Measurements from ENCODE around the gene RNU6-1. TPM values are rescaled to one million over a fixed set of nuclear protein-coding genes. Genes with fewer than 3 reads are reported as not detected.

The RNU6-1 gene
- polyA plus RNA-seq, 1 experiment = not detected

GRCh38 chr15:67803996-67804843 is 35.6 kb downstream of the RNU6-1 start:
- Histone ChIP-seq H3K27me3 (ENCODE audit: control insufficient read depth, insufficient read depth, low read length) (no peaks in the 10 kb centered on the region), H3K9me3 (ENCODE audit: control insufficient read depth, insufficient read depth, low read length) (no peaks in the 10 kb centered on the region), H3K27ac (ENCODE audit: low read depth, low read length) (no peak overlapping the region), H3K4me3 (ENCODE audit: low read depth, low read length) (no peak overlapping the region)
- no peak for DNase-seq (ENCODE audit: low read depth, low spot score)
- TF ChIP-seq CTCF (IDR thresholded peaks at IDR 0.05; ENCODE audit: low read depth, low read length) = no peak
- CTCF ChIA-PET = no interaction called here
- POLR2A ChIA-PET = no interaction called here

- H3K27me3 ChIP-seq (ENCODE audit: control insufficient read depth, insufficient read depth, low read length) = no peaks in the 10 kb centered on the region
- H3K9me3 ChIP-seq (ENCODE audit: control insufficient read depth, insufficient read depth, low read length) = no peaks in the 10 kb centered on the region
- ChIA-PET POLR2A (no interaction called here), CTCF (no interaction called here)
- TF ChIP-seq CTCF (IDR thresholded peaks at IDR 0.05; ENCODE audit: low read depth, low read length) = no peak
- H3K4me3 ChIP-seq (ENCODE audit: low read depth, low read length) = no peak overlapping the region
- H3K27ac ChIP-seq (ENCODE audit: low read depth, low read length) = no peak overlapping the region
- no peak for DNase-seq (ENCODE audit: low read depth, low spot score)
These were observed 36.5 kb downstream of the RNU6-1 start for GRCh38 chr15:67803299-67803698.

GRCh38 chr15:67801926-67802914 is 37.6 kb downstream of the RNU6-1 start:
- no peak overlapping the region for H3K4me3 ChIP-seq (ENCODE audit: low read depth, low read length)
- no peak overlapping the region for H3K27ac ChIP-seq (ENCODE audit: low read depth, low read length)
- no peak for TF ChIP-seq CTCF (IDR thresholded peaks at IDR 0.05; ENCODE audit: low read depth, low read length)
- ChIA-PET POLR2A (no interaction called here), CTCF (no interaction called here)
- DNase-seq (ENCODE audit: low read depth, low spot score) = no peak
- H3K9me3 ChIP-seq (ENCODE audit: control insufficient read depth, insufficient read depth, low read length) = no peaks in the 10 kb centered on the region
- H3K27me3 ChIP-seq (ENCODE audit: control insufficient read depth, insufficient read depth, low read length) = no peaks in the 10 kb centered on the region

- no peak for DNase-seq (ENCODE audit: low read depth, low spot score)
- no peaks in the 10 kb centered on the region for H3K27me3 ChIP-seq (ENCODE audit: control insufficient read depth, insufficient read depth, low read length)
- H3K27ac ChIP-seq (ENCODE audit: low read depth, low read length) = no peak overlapping the region
- POLR2A ChIA-PET = no interaction called here
- CTCF ChIA-PET = no interaction called here
- no peak for TF ChIP-seq CTCF (IDR thresholded peaks at IDR 0.05; ENCODE audit: low read depth, low read length)
- H3K4me3 ChIP-seq (ENCODE audit: low read depth, low read length) = no peak overlapping the region
- no peaks in the 10 kb centered on the region for H3K9me3 ChIP-seq (ENCODE audit: control insufficient read depth, insufficient read depth, low read length)
These were observed 38.7 kb downstream of the RNU6-1 start for GRCh38 chr15:67801142-67801541.

- CTCF ChIA-PET = no interaction called here
- Histone ChIP-seq H3K27ac (ENCODE audit: low read depth, low read length) (no peak overlapping the region), H3K9me3 (ENCODE audit: control insufficient read depth, insufficient read depth, low read length) (peaks cover 1% of the 10 kb centered on the region; the same call in 1 of the 2 replicates), H3K27me3 (ENCODE audit: control insufficient read depth, insufficient read depth, low read length) (no peaks in the 10 kb centered on the region), H3K4me3 (ENCODE audit: low read depth, low read length) (no peak overlapping the region)
- TF ChIP-seq CTCF (IDR thresholded peaks at IDR 0.05; ENCODE audit: low read depth, low read length) = no peak
- POLR2A ChIA-PET = no interaction called here
- no peak for DNase-seq (ENCODE audit: low read depth, low spot score)
These were observed 40.0 kb downstream of the RNU6-1 start for GRCh38 chr15:67799801-67800205.

All from AG04450 (cell line).